Dendritic cell treated with granulocyte-macrophage colony-stimulating factor and Interleukin-4, amounts not matched to agents 40 ng/mL and 50 ng/mL, for 4 days (primary cell): ENCODE measurements around the gene SPATA31D3.
"Not testable (repeated sequence)": the region's sequence is repeated elsewhere in the genome, so short reads cannot be mapped to it uniquely, and the experiment has no call there.

Source experiments
- H3K27ac Mint-ChIP-seq: one replicate; pipeline ENCODE4 v1.8.0; 2022; ENCODE audit warnings: mild to moderate bottlenecking, mixed read lengths
- H3K27me3 Mint-ChIP-seq: one replicate; pipeline ENCODE4 v1.8.0; 2022; ENCODE audit warnings: mild to moderate bottlenecking, mixed read lengths
- H3K36me3 Mint-ChIP-seq: one replicate; pipeline ENCODE4 v1.8.0; 2022; ENCODE audit warnings: low read depth, mixed read lengths
- H3K4me1 Mint-ChIP-seq: one replicate; pipeline ENCODE4 v1.8.0; 2022; ENCODE audit warnings: low read depth, mixed read lengths
- H3K4me3 Mint-ChIP-seq: one replicate; pipeline ENCODE4 v1.8.0; 2022; ENCODE audit warnings: mild to moderate bottlenecking, moderate library complexity, mixed read lengths
- H3K9me3 Mint-ChIP-seq: one replicate; pipeline ENCODE4 v1.8.0; 2022; ENCODE audit warnings: mixed read lengths
- intact Hi-C: fragments of 100-400 bp; cut with micrococcal nuclease; formaldehyde crosslinking; loops from one replicate; pipeline ENCODE4 v1.15.0; 2022

The SPATA31D3 gene

GRCh38 chr9:81953096-81953495, 9.8 kb downstream of the SPATA31D3 start:
- no peaks in the 10 kb centered on the region for H3K36me3 Mint-ChIP-seq
- peaks cover 66% of the 10 kb centered on the region for H3K9me3 Mint-ChIP-seq
- no peaks in the 10 kb centered on the region for H3K4me1 Mint-ChIP-seq
- no peak overlapping the region for H3K27ac Mint-ChIP-seq
- intact Hi-C loops: no loop called here
- H3K27me3 Mint-ChIP-seq: no peaks in the 10 kb centered on the region
- H3K4me3 Mint-ChIP-seq: no peak overlapping the region

- Mint-ChIP-seq H3K36me3 (no peaks in the 10 kb centered on the region), H3K9me3 (peaks cover 64% of the 10 kb centered on the region), H3K27ac (no peak overlapping the region), H3K4me3 (no peak overlapping the region), H3K4me1 (no peaks in the 10 kb centered on the region), H3K27me3 (no peaks in the 10 kb centered on the region)
- intact Hi-C loops: no loop called here
These were observed 12.3 kb downstream of the SPATA31D3 start for GRCh38 chr9:81955625-81956024.

- Mint-ChIP-seq H3K36me3 (no peaks in the 10 kb centered on the region), H3K27me3 (no peaks in the 10 kb centered on the region), H3K4me1 (no peaks in the 10 kb centered on the region), H3K4me3 (no peak overlapping the region), H3K27ac (no peak overlapping the region), H3K9me3 (peaks cover 33% of the 10 kb centered on the region)
- intact Hi-C loops: no loop called here
These were observed 21.2 kb downstream of the SPATA31D3 start for GRCh38 chr9:81964218-81965171.

- no peaks in the 10 kb centered on the region for H3K4me1 Mint-ChIP-seq
- H3K36me3 Mint-ChIP-seq: no peaks in the 10 kb centered on the region
- H3K4me3 Mint-ChIP-seq: no peak overlapping the region
- H3K27me3 Mint-ChIP-seq: no peaks in the 10 kb centered on the region
- intact Hi-C loops: no loop called here
- H3K27ac Mint-ChIP-seq: no peak overlapping the region
- peaks cover 56% of the 10 kb centered on the region for H3K9me3 Mint-ChIP-seq
These were observed 24.7 kb downstream of the SPATA31D3 start for GRCh38 chr9:81968026-81968425.

GRCh38 chr9:81969971-81970370, 26.7 kb downstream of the SPATA31D3 start:
- no peaks in the 10 kb centered on the region for H3K27me3 Mint-ChIP-seq
- intact Hi-C loops: no loop called here
- no peak overlapping the region for H3K4me3 Mint-ChIP-seq
- H3K4me1 Mint-ChIP-seq: no peaks in the 10 kb centered on the region
- no peaks in the 10 kb centered on the region for H3K36me3 Mint-ChIP-seq
- no peak overlapping the region for H3K27ac Mint-ChIP-seq
- peaks cover 64% of the 10 kb centered on the region for H3K9me3 Mint-ChIP-seq

GRCh38 chr9:81971727-81972126, 28.4 kb downstream of the SPATA31D3 start:
- no peaks in the 10 kb centered on the region for H3K36me3 Mint-ChIP-seq
- no peaks in the 10 kb centered on the region for H3K27me3 Mint-ChIP-seq
- peaks cover 73% of the 10 kb centered on the region for H3K9me3 Mint-ChIP-seq
- intact Hi-C loops: no loop called here
- H3K4me3 Mint-ChIP-seq: no peak overlapping the region
- H3K4me1 Mint-ChIP-seq: no peaks in the 10 kb centered on the region
- H3K27ac Mint-ChIP-seq: no peak overlapping the region

GRCh38 chr9:81974764-81975163, 31.5 kb downstream of the SPATA31D3 start:
- Mint-ChIP-seq H3K36me3 (no peaks in the 10 kb centered on the region), H3K9me3 (peaks cover 56% of the 10 kb centered on the region), H3K4me3 (no peak overlapping the region), H3K27me3 (no peaks in the 10 kb centered on the region), H3K4me1 (no peaks in the 10 kb centered on the region), H3K27ac (no peak overlapping the region)
- intact Hi-C loops: no loop called here

- intact Hi-C loops: no loop called here
- Mint-ChIP-seq H3K4me3 (no peak overlapping the region), H3K9me3 (peaks cover 43% of the 10 kb centered on the region), H3K4me1 (no peaks in the 10 kb centered on the region), H3K36me3 (no peaks in the 10 kb centered on the region), H3K27ac (no peak overlapping the region), H3K27me3 (no peaks in the 10 kb centered on the region)
These were observed 33.1 kb downstream of the SPATA31D3 start for GRCh38 chr9:81976351-81976750.

GRCh38 chr9:81979196-81979595, 35.9 kb downstream of the SPATA31D3 start:
- Mint-ChIP-seq H3K4me3 (no peak overlapping the region), H3K27me3 (no peaks in the 10 kb centered on the region), H3K4me1 (no peaks in the 10 kb centered on the region), H3K36me3 (no peaks in the 10 kb centered on the region), H3K9me3 (peaks cover 27% of the 10 kb centered on the region), H3K27ac (no peak overlapping the region)
- intact Hi-C loops: no loop called here

GRCh38 chr9:81980568-81980967, 37.3 kb downstream of the SPATA31D3 start:
- no peak overlapping the region for H3K27ac Mint-ChIP-seq

GRCh38 chr9:81981883-81982282, 38.6 kb downstream of the SPATA31D3 start:
- H3K9me3 Mint-ChIP-seq: peaks cover 14% of the 10 kb centered on the region
- H3K27ac Mint-ChIP-seq: no peak overlapping the region
- no peaks in the 10 kb centered on the region for H3K4me1 Mint-ChIP-seq
- no peaks in the 10 kb centered on the region for H3K27me3 Mint-ChIP-seq
- H3K4me3 Mint-ChIP-seq: no peak overlapping the region
- intact Hi-C loops: no loop called here
- H3K36me3 Mint-ChIP-seq: no peaks in the 10 kb centered on the region

More at GRCh38 chr9:81980568-81980967, 37.3 kb downstream of the SPATA31D3 start:
- H3K9me3 Mint-ChIP-seq: peaks cover 18% of the 10 kb centered on the region
- intact Hi-C loops: no loop called here
- H3K27me3 Mint-ChIP-seq: no peaks in the 10 kb centered on the region
- H3K4me3 Mint-ChIP-seq: no peak overlapping the region
- H3K4me1 Mint-ChIP-seq: no peaks in the 10 kb centered on the region
- H3K36me3 Mint-ChIP-seq: no peaks in the 10 kb centered on the region

- Mint-ChIP-seq H3K27me3 (no peaks in the 10 kb centered on the region), H3K4me3 (no peak overlapping the region), H3K4me1 (no peaks in the 10 kb centered on the region), H3K36me3 (no peaks in the 10 kb centered on the region), H3K27ac (no peak overlapping the region), H3K9me3 (peaks cover 9% of the 10 kb centered on the region)
- intact Hi-C loops: no loop called here
These were observed 41.6 kb downstream of the SPATA31D3 start for GRCh38 chr9:81984928-81985327.

- H3K4me1 Mint-ChIP-seq: no peaks in the 10 kb centered on the region
- peaks cover 20% of the 10 kb centered on the region for H3K9me3 Mint-ChIP-seq
- no peak overlapping the region for H3K27ac Mint-ChIP-seq
- no peak overlapping the region for H3K4me3 Mint-ChIP-seq
- intact Hi-C loops: no loop called here
- H3K27me3 Mint-ChIP-seq: no peaks in the 10 kb centered on the region
- H3K36me3 Mint-ChIP-seq: no peaks in the 10 kb centered on the region
These were observed 42.8 kb downstream of the SPATA31D3 start for GRCh38 chr9:81986051-81986450.

- H3K27me3 Mint-ChIP-seq, H3K27ac Mint-ChIP-seq, H3K4me1 Mint-ChIP-seq, intact Hi-C loops, H3K36me3 Mint-ChIP-seq, H3K4me3 Mint-ChIP-seq: not testable (repeated sequence)
- peaks cover 39% of the 10 kb centered on the region for H3K9me3 Mint-ChIP-seq
These were observed 45.2 kb downstream of the SPATA31D3 start, which contains the start of gene SPATA31D1 for GRCh38 chr9:81988472-81988871. SPATA31D1 (plus strand) TSS chr9:81988772; CDS start chr9:81988819, 47 bp downstream.
